KG1 (cell line): ENCODE data around the gene HES2.
"Not testable (repeated sequence)": the region's sequence is repeated elsewhere in the genome, so short reads cannot be mapped to it uniquely, and the experiment has no call there.

Experiments used
- DNase-seq: peaks from one replicate; lab custom pipeline; 2025; lab: John Stamatoyannopoulos, UW

Gene HES2

DNA sequence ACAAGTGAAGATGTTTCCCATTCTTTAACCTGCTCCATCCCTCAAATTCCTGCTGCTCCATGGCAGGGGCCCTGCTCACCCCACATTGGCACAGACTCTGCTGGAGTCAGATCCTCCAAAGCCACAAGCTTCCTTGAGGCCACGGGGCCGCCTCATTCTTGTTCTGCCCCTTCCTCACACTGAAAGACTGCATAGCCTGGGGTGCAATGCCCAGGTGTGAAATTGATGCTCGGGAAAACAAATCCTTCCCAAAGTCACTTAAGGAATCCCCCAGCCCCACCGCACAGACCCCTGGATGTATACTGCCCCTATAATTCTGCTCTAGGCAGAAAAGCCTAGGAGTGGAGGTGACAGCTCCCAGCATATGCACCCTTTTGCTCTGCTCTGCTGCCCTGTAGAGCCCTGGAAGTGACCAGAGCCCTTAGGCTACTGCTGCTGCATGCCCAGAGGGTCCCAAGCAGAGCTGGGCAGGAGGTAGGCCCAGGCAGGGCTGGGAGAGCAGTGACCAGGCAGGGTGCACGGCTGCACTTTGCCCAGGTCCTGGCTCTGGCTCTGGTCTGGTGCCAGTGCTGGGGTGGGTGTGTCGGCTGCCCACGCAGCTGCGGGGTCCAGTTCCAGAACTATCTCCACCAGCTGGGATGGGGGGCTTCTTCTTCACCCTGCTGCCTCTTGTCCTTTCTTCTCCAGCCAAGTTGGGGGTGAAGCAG, 1.6 kb downstream of the HES2 start:
- no peak for DNase-seq

DNA sequence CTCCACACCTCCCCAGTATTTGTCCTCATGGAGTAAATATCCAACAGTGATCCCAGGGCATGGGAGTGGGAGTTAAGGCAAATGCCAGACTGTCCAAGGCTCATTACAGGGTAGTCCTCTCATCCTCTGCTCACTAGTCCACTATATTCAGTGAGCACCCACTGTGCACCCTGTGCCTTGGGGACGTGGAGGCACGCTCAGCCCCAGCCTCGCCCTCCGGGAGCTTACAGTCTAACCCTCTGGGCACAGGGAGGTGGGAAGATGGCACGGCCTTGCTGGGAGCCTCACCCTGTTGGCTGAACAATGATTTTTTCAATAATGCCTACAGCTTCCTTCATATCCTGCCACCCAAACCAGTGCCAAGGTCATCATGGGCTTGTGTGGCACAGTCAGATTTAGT, 2.8 kb downstream of the HES2 start:
- DNase-seq = no peak

DNA sequence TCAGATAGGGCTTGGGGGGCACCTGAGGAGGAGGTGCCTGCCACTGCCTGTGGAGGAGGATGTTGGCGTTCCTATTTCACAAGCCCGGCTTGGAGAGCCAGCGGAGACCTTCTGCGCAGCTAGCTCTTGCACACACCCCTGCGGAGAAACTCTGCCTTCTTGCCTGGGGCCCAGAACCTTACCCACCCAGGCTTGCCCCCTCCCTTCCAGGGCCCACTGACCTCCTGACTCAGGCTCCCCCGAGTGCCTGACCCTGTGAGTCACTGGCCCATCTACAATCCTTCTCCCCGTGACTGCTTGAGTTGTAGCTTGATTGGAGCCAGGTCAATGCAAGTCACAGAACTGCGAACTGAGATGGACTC, 3.4 kb downstream of the HES2 start:
- DNase-seq = no peak

DNA sequence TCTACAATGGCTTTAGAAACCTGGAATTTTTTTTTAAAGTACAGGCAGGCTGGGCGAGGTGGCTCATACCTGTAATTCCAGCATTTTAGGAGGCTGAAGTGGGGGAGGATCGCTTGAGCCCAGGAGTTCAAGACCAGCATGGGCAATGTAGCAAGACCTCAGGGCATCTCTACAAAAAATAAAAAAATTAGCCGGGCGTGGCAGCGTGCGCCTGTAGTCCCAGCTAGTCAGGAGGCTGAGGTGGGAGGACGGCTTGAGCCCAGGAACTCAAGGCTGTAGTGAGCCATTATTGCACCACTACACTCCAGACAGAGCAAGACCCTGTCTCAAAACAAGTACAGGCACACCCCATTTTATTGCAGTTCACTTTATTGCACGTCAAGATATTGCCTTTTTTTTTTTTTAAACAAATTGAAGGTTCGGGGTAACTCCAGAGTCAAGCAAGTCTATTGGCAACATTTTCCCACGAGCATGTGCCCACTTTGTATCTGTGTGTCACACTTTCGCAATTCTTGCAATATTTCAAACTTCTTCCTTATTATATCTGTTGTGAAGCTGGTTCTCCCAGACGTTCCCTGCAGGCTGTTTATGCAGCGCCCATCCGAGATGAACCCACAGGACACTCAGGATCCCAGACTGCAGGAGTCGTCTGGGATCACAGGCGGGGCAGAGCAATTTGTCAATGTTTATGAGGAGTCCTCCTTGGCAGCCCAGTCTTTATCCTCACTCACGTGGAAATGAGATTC, 4.7 kb downstream of the HES2 start:
- no peak for DNase-seq

DNA sequence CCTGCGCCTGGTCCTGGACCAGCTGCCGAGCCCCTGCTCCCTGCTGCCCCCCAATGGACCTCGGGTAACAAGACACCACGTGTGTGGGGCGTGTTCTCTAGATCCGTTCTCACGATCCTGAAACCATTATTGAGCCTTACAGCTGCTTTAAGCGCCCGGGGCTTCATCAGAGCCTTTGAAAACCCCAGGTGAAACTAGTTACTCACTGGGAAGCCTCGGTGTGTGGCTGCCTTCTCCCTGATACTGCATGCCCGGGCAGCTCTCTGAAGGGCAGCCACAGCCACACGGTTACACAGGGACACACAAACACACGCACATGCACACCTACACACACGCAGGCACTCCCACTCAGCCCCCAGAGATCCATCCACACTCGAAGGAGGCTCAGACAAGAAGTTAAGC, 5.3 kb downstream of the HES2 start:
- no peak for DNase-seq

DNA sequence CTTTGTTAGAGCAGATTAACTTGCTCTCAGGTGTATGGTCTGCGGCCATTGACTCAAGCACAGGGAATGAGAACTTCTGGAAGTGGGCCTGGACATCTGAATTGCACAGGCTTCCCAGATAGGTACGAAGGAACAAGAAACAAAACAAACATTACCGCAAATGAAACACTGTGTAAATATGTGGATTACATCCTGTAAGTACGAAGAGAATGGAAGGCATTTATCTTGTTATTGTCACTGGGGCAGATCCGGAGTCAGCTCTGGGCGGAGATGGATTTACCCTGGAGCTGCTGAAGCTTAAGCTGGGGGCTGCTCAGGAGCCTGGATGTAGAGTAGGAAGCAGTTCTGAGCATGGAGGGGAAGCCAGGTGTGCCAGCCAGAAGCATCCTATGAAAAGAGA, 6.8 kb downstream of the HES2 start:
- no peak for DNase-seq

DNA sequence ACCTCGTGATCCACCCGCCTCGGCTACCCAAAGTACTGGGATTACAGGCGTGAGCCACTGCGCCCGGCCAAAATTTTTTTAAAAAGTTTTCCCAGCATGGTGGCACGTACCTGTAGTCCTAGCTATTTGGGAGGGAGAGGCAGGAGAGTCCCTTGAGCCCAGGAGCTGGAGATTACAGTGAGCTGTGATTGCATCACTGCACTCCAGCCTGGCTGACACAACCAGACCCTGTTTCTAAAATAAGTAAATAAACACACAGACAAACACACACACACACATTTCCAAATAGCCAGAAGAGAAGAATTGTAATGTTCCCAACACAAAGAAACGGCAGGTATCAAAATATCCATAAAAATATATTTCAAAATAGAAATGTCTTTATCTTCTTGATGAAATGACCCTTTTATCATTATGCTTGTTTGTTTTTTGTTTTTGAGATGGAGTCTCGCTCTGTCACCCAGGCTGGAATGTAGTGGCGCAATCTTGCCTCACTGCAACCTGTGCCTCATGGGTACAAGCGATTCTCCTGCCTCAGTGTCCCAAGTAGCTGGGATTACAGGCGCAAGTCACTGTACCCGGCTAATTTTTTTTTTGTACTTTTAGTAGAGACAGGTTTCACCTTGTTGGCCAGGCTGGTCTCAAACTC, 9.3 kb downstream of the HES2 start:
- DNase-seq = no peak

DNA sequence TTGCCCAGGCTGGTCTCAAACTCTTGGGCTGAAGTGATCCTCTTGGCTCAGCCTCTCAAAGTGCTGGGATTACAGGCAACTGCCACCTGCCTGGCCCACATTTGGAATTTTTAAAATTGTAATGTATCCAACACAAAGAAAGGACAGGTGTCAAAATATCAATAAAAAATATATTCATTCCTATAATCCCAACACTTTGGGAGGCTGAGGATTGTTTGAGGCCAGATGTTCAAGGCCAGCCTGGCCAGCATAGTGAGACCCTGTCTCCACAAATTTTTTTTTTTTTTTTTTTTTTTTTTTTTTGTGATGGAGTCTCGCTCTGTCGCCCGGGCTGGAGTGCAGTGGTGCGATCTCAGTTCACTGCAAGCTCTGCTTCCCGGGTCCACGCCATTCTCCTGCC, 10.0 kb downstream of the HES2 start:
- no peak for DNase-seq

DNA sequence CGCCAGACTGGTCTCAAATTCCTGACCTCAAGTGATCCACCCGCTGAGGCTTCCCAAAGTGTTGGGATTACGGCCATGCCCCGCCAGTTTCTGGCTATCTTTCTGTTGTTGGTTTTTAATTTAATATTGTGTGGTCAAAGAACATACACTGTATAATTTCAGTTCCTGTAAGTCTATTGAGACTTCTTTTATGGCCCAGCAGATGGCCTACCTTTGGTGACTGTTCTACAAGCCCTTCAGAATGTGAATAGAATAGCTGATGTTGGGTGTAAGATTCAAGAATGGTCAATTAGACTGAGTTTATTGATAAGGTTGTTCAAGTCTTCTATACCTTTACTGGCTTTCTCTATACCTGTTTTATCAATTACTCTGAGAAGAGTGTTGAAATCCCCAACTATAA, 10.7 kb downstream of the HES2 start:
- DNase-seq = no peak

DNA sequence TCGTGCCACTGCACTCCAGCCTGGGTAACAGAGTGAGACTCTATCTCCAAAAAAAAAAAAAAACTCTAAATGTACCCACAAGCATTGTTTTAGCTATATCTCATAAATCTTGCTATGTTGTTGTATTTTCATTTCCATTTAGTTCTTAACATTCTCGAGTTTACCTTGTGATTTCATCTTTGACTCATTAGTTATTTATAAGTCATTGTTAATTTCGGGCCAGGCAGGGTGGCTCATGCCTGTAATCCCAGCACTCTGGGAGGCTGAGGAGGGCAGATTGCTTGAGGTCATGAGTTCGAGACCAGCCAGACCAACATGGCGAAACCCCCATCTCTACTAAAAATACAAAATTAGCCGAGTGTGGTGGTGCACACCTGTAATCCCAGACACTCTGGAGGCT, 11.7 kb downstream of the HES2 start:
- DNase-seq = no peak

DNA sequence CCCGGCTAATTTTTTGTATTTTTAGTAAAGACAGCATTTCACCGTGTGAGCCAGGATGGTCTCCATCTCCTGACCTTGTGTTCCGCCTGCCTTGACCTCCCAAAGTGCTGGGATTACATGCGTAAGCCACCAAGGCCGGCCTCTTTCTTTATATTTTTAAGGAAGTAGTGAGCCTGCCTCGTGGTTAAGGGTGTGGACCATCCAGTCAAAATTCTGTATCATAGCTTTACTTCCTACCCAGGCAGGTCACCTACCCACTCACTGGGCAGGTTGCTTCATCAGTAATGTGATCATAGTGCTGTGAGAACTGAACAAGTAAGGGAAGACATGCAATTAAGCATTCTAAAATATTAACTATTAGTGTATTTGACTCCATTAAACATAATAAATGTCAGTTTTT, 18.0 kb downstream of the HES2 start:
- DNase-seq = no peak

DNA sequence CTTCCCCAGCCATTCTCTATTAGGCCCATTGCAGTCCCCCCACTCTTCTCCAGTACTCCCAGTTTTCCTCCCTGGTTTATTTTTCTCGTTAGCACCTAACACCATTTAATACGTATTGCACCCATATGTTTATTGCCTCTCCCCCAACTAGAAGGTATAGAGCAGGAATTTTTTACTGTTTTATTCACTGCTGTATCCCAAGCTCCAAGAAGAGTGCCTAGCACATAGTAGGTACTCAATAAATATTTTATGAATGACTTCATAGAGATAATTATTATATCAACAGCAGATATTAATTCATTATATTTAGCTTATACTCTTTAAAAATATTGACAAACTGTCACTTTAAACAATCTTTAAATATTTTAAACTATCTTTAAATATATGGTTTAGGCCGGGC, 20.4 kb downstream of the HES2 start:
- DNase-seq = no peak

DNA sequence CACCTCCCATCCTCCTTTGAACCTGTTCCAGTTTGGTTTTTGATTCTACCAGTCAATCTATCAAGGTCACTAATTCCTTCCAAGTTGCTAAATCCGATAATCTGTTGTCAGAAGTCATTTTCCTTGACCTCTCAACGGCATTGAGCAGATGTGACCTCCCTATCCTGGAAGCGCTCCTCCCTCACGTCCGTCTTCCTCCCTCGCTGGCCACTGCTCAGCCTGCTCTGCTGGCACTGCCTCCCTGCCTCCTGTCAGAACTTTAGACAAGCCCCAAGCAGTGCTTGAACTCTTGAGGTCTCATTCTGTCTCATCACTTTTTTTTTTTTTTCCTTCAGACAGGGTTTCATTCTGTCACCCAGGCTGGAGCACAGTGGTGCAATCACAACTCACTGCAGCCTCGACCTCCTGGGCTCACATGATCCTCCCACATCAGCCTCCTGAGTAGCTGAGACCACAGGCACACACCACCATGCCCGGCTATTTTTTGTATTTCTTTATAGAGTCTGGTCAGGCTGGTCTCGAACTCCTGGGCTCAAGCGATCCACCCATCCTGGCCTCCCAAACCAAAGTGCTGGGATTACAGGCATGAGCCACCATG, 21.8 kb downstream of the HES2 start:
- no peak for DNase-seq

DNA sequence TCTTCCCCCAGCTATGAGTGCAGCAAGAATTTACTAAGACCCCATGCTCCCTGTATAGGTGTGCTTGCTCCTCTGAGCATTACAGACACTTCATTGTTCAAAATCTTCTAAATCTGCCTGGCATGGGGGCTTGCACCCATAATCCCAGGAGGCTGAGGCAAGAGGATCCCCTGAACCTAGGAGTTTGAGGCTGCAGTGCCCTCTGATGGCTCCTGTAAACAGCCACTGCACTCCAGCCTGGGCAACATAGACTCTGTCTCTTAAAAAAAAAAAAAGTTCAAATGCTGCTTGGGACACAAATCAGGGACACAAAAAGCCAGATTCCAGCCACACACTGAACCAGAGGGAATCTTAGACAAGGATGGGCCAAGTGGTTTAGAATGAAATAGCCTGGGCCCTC, 22.7 kb downstream of the HES2 start:
- no peak for DNase-seq

DNA sequence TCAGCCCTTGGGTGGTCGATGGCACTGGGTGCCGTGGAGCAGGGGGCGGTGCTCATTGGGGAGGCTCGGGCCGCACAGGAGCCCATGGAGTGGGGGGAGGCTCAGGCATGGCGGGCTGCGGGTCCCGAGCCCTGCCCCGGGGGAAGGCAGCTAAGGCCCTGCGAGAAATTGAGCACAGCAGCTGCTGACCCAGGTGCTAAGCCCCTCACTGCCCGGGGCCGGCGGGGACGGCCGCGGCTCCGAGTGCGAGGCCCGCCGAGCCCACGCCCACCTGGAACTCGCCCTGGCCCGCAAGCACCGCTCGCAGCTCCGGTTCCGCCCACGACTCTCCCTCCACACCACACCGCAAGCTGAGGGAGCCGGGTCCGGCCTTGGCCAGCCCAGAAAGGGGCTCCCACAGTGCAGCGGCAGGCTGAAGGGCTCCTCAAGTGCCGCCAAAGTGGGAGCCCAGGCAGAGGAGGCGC, 23.9 kb downstream of the HES2 start:
- not testable (repeated sequence) for DNase-seq

DNA sequence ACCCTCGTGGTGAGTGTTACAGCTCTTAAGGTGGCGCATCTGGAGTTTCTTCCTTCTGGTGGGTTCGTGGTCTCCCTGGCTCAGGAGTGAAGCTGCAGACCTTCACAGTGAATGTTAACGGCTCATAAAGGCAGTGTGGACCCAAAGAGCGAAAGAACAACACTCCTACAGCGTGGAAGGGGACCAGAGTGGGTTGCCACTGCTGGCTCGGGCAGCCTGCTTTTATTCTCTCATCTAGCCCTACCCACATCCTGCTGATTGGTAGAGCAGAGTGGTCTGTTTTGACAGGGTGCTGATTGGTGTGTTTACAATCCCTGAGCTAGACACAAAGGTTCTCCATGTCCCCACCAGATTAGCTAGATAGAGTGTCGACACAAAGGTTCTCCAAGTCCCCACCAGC, 24.6 kb downstream of the HES2 start:
- not testable (repeated sequence) for DNase-seq

DNA sequence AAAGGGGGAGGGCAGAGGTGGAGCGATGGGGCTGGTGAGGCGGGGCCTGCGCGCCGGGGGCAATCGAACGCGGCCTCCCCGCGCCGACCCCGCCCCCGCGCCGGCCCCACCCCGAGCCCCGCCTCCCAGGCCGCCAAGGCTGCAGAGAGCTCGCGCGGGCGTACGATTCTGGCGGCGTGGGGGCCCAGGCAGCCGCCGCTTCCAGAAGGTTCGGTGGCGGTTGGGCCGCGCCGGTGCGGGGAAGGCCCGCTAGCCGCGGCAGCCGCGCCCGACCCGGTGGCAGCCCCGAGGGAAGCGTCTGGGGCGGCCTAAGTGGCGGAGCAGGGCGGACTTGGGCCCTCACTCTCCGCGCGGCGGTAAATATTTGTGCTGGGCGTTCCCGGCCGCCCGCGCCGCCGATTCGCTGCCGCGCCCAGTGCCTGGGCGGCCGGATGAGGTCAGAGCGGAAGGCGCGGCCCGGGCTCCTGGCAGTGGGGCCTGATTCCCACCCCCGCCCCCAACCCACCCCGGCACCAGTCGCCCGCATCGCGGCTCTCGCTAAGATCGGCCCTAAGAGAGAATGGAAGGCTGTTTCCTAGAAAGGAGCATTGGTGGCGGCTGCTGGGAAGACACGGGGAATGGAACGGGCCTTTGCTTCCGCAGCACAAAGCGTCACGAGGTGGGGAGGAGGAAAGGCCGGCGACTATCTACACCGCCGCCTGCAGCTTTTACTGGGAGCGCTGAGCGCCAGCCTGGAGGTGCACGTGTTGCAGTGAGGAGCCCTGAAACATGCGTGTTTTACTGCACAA, 26.1 kb downstream of the HES2 start, which contains the start of gene ACOT7:
Gene ACOT7, minus strand, starts transcription at position 368 of the 788 bp plus-strand sequence. CDS start 368 bp downstream, outside the sequence.
- peak; percentile 73 for DNase-seq

DNA sequence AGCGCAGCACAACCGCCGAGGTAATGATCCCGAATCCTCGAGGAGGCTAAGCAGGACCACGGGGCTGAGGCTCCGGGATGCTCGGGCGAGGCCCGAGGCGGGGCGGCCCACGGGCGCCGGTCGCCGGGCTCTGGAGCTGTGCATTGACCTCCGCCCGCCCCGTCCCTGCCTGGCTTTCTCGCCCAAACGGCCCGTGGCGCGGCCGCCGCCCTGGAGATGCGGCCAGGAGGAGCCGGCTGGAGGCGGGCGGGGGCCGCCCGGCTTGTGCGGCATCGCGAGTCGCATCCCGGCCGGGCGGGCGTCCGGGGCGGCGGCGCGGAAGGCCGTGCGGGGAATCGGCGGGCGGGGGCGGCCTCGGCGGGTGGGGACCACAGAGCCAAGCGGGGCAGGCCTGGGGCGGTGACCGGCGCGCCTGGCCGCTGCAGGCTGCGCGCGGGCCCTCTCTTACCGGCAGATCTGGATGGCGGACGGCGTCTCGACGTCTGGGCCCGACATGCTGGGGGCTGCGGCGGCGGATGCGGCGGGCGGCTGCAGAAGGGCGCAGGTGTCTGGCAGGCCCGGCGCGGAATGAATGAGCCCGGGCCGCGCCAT, 26.8 kb downstream of the HES2 start:
- no peak for DNase-seq

DNA sequence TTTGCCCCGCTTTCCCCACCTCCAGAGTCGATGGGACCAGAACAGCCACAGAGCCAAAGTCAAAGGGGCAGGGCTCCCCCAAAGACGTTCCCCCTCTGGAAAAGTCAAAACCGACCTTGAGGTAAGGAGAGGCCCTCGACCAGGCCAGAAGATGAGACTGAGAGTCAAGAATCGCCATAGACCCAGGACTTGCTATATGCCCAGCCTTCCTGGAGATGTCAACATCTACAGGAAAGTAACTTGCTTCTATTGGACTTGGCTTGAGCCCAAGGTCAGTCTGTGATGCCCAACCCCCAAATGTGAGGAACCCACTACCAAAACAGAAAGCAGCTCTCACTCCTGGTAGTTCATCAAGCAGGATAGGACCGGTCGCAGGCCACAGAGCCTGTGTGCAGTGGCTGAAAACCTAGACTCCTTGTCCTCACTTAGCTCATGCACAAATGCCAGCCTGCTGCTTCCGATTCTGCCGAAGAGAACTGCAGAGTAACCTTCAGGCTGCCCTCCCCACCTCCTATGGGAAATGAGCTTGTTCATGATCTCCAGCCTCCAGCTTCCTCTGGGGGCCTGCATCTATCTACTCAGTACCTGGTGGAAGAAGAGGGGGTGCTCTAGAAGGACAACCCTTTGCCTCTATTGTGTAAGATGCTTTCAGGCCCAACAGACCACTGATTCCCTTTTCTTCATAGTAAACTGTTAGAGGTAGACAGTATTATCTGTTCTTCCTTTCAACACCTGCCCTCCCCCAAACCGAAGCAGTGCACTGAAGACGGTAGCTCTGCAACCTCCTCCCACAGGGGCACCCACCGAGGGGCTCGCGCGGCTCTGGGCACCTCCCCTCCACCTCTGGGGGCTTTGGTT, 27.5 kb downstream of the HES2 start:
- no peak for DNase-seq

DNA sequence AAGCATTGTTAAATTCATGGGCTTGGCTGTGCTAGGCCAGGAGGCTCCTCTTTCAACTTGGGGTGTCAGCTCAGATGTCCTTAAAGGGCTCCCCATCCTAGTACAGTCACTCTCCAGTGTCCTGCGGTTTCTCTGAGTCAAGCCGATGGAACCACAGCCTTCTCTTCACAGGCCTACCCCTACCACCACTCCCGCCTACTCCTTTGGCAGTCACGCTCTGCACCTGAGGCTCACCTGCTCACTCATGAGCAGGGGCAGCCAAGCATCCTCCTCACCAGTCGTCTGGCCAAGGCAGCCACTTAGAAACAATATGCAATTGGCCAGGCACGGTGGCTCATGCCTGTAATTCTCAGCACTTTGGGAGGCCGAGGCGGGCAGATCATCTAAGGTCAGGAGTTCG, 29.7 kb downstream of the HES2 start:
- DNase-seq = no peak
